H1 (cell line): ENCODE measurements around the gene ARSI. TPM values are rescaled to one million over a fixed set of nuclear protein-coding genes. Genes with fewer than 3 reads are reported as not detected.

ENCODE experiments used
- CTCF ChIA-PET: fragments of 300-600 bp; sonication (Branson Sonifier 250); formaldehyde crosslinking; loops from one replicate; lab custom pipeline; 2021; ENCODE audit not compliant: partially characterized antibody; lab: Charles Lee
- POLR2A ChIA-PET: fragments of 300-600 bp; sonication (Branson Sonifier 250); formaldehyde crosslinking; loops from one replicate; lab custom pipeline; 2021; ENCODE audit warnings: inconsistent platforms; ENCODE audit not compliant: partially characterized antibody; lab: Charles Lee
- DNase-seq, 2 experiments: peaks; one replicate each; pipeline versions ENCODE4 v3.0.0 to v3.0.0-alpha.2; 2010 to 2022; ENCODE audit warnings: low spot score in 2 of 2, low read depth in 1 of 2, mixed read lengths in 1 of 2
- FAIRE-seq: peaks from 2 replicates; lab custom pipeline; 2011; peaks lifted over from hg19 to GRCh38; lab: Jason Lieb, UNC
- H2AFZ ChIP-seq: 2 replicates; pipeline ENCODE4 v1.8.1; 2012; ENCODE audit warnings: low read length, inconsistent platforms
- H2AK5ac ChIP-seq: 2 replicates; pipeline ENCODE4 v1.6.1; 2013; ENCODE audit warnings: low read depth, low read length
- H2BK120ac ChIP-seq: replicated peaks from 2 replicates; pipeline ENCODE3; 2013; ENCODE audit warnings: low read depth, low read length, inconsistent platforms
- H2BK12ac ChIP-seq: 2 replicates; pipeline ENCODE4 v1.6.1; 2013; ENCODE audit warnings: low read depth, low read length
- H2BK15ac ChIP-seq: 2 replicates; pipeline ENCODE4 v1.6.1; 2013; ENCODE audit warnings: low read length
- H2BK20ac ChIP-seq: 2 replicates; pipeline ENCODE4 v1.6.1; 2013; ENCODE audit warnings: low read length
- H2BK5ac ChIP-seq: 2 replicates; pipeline ENCODE4 v1.6.1; 2013; ENCODE audit warnings: low read depth, low read length
- H3K14ac ChIP-seq: 2 replicates; pipeline ENCODE4 v1.6.1; 2013; ENCODE audit warnings: inconsistent platforms; ENCODE audit not compliant: insufficient read length
- H3K18ac ChIP-seq: 2 replicates; pipeline ENCODE4 v1.6.1; 2013; ENCODE audit warnings: low read length; ENCODE audit errors: extremely low read depth
- H3K23ac ChIP-seq: 2 replicates; pipeline ENCODE4 v1.6.1; 2013; ENCODE audit warnings: inconsistent platforms; ENCODE audit not compliant: insufficient read length
- H3K23me2 ChIP-seq: 2 replicates; pipeline ENCODE4 v1.6.1; 2013; ENCODE audit warnings: low read depth, low read length
- H3K27ac ChIP-seq: 2 replicates; pipeline ENCODE4 v1.6.1; 2011; ENCODE audit warnings: low read depth, low read length, inconsistent platforms
- H3K27me3 ChIP-seq, 4 experiments: replicated peaks in 1 of 4; 1 replicate in 1 of 4; 2 replicates in 3 of 4; pipeline versions ENCODE4 v1.6.1 to v1.8.1; 2011 to 2013; ENCODE audit warnings: low read length in 3 of 4, mild to moderate bottlenecking in 3 of 4, inconsistent platforms in 2 of 4, mixed read lengths in 2 of 4, moderate library complexity in 1 of 4; ENCODE audit not compliant: control insufficient read depth in 3 of 4, insufficient read depth in 3 of 4; ENCODE audit errors: extremely low read depth in 1 of 4
- H3K36me3 ChIP-seq, 4 experiments: 2 replicates each; pipeline versions ENCODE4 v1.6.1 to v1.8.1; 2011 to 2013; ENCODE audit warnings: mild to moderate bottlenecking in 4 of 4, low read length in 3 of 4, moderate library complexity in 2 of 4, control low read depth in 1 of 4, inconsistent platforms in 1 of 4; ENCODE audit not compliant: insufficient read depth in 4 of 4, control insufficient read depth in 2 of 4
- H3K4ac ChIP-seq: replicated peaks from 2 replicates; pipeline ENCODE3; 2013; ENCODE audit warnings: low read length, low read depth, mixed read lengths, inconsistent platforms; ENCODE audit not compliant: insufficient read length
- H3K4me1 ChIP-seq, 4 experiments: replicated peaks in 1 of 4; 1 replicate in 1 of 4; 2 replicates in 3 of 4; pipeline versions ENCODE4 v1.6.1 to v1.8.1; 2011 to 2013; ENCODE audit warnings: low read length in 3 of 4, inconsistent platforms in 2 of 4, mixed read lengths in 1 of 4; ENCODE audit not compliant: insufficient read depth in 4 of 4, control insufficient read depth in 3 of 4
- H3K4me2 ChIP-seq, 2 experiments: 2 replicates each; pipeline versions ENCODE4 v1.6.1 to v1.8.1; 2011 to 2013; ENCODE audit warnings: low read depth in 2 of 2, low read length in 2 of 2, control low read depth in 1 of 2, inconsistent platforms in 1 of 2, mild to moderate bottlenecking in 1 of 2; ENCODE audit not compliant: insufficient read depth in 1 of 2
- H3K4me3 ChIP-seq, 4 experiments: fragments of 200-600, 300-600 bp in 1 of 4; sonication (generic), shearing (Covaris generic), sonication (Bioruptor Twin) in 1 of 4; 2 replicates each; pipeline versions ENCODE4 v1.5.1 to v1.8.1; 2011 to 2016; ENCODE audit warnings: low read length in 4 of 4, low read depth in 3 of 4, control low read depth in 2 of 4, inconsistent platforms in 2 of 4, mild to moderate bottlenecking in 2 of 4, mixed read lengths in 1 of 4, moderate library complexity in 1 of 4; ENCODE audit not compliant: insufficient read depth in 2 of 4; ENCODE audit errors: extremely low read depth in 1 of 4
- H3K56ac ChIP-seq: replicated peaks from 2 replicates; pipeline ENCODE3; 2013; ENCODE audit warnings: low read depth, mild to moderate bottlenecking, mixed read lengths, low read length, inconsistent platforms; ENCODE audit not compliant: insufficient read length
- H3K79me1 ChIP-seq: 2 replicates; pipeline ENCODE4 v1.6.1; 2013; ENCODE audit warnings: low read depth, low read length, control low read depth
- H3K79me2 ChIP-seq, 2 experiments: 2 replicates each; pipeline versions ENCODE4 v1.6.1 to v1.8.1; 2012 to 2013; ENCODE audit warnings: low read length in 2 of 2, mild to moderate bottlenecking in 2 of 2, inconsistent platforms in 1 of 2; ENCODE audit not compliant: insufficient read depth in 2 of 2, control insufficient read depth in 1 of 2
- H3K9ac ChIP-seq, 4 experiments: replicated peaks in 1 of 4; 1 replicate in 1 of 4; 2 replicates in 3 of 4; pipeline versions ENCODE4 v1.6.1 to v1.8.1; 2011 to 2013; ENCODE audit warnings: low read depth in 3 of 4, low read length in 3 of 4, control low read depth in 2 of 4, mild to moderate bottlenecking in 2 of 4, moderate library complexity in 2 of 4, inconsistent platforms in 1 of 4; ENCODE audit errors: extremely low read depth in 1 of 4
- H3K9me3 ChIP-seq, 2 experiments: 2 replicates each; pipeline versions ENCODE4 v1.6.1 to v1.8.1; 2012 to 2013; ENCODE audit warnings: mild to moderate bottlenecking in 2 of 2, moderate library complexity in 2 of 2, control low read depth in 1 of 2, inconsistent platforms in 1 of 2, low read depth in 1 of 2, low read length in 1 of 2, mixed read lengths in 1 of 2; ENCODE audit not compliant: insufficient read depth in 2 of 2
- H4K20me1 ChIP-seq, 2 experiments: replicated peaks in 1 of 2; 2 replicates each; pipeline versions ENCODE3 to v1.8.1; 2011 to 2013; ENCODE audit warnings: inconsistent platforms in 2 of 2, low read length in 2 of 2, mild to moderate bottlenecking in 1 of 2; ENCODE audit not compliant: insufficient read depth in 2 of 2, control insufficient read depth in 1 of 2
- H4K5ac ChIP-seq: 2 replicates; pipeline ENCODE4 v1.6.1; 2013; ENCODE audit warnings: low read length, low read depth, mixed read lengths, inconsistent platforms; ENCODE audit not compliant: insufficient read length
- H4K8ac ChIP-seq: 2 replicates; pipeline ENCODE4 v1.8.0; 2013; ENCODE audit warnings: mild to moderate bottlenecking, moderate library complexity, low read length, inconsistent platforms; ENCODE audit not compliant: insufficient read depth; ENCODE audit errors: extremely low read depth
- H4K91ac ChIP-seq: replicated peaks from 2 replicates; pipeline ENCODE3; 2013; ENCODE audit warnings: low read length, mixed read lengths, inconsistent platforms; ENCODE audit not compliant: insufficient read length
- ASH2L ChIP-seq: fragments of 200-600, 300-600 bp; sonication (generic); IDR thresholded peaks from one replicate; pipeline ENCODE4 v1.7.1; 2017; ENCODE audit warnings: low read length
- CHD2 ChIP-seq: IDR thresholded peaks from 2 replicates; pipeline ENCODE4 v1.6.1; 2012; ENCODE audit warnings: low read length, improper control_type of control experiment
- CTCF ChIP-seq, 3 experiments: IDR thresholded peaks; 1 replicate in 2 of 3; 2 replicates in 1 of 3; pipeline versions ENCODE4 v1.5.1 to v1.6.1; 2011; ENCODE audit warnings: low read length in 3 of 3, mild to moderate bottlenecking in 3 of 3, inconsistent platforms in 2 of 3, low read depth in 1 of 3, moderate library complexity in 1 of 3; ENCODE audit not compliant: insufficient read depth in 1 of 3; ENCODE audit errors: control extremely low read depth in 1 of 3
- EZH2 ChIP-seq: fragments of 200-600 bp; sonication (generic); IDR thresholded peaks from 2 replicates; pipeline ENCODE4 v1.7.1; 2012; ENCODE audit warnings: low read depth, mild to moderate bottlenecking, moderate library complexity, low read length, inconsistent platforms; ENCODE audit not compliant: severe bottlenecking
- HDAC2 ChIP-seq, 2 experiments: fragments of 300-600 bp in 1 of 2; sonication (generic) in 1 of 2; IDR thresholded peaks; 2 replicates each; pipeline ENCODE4 v1.6.1; 2011 to 2012; ENCODE audit warnings: low read depth in 2 of 2, low read length in 2 of 2, mild to moderate bottlenecking in 2 of 2, moderate library complexity in 2 of 2, borderline replicate concordance in 1 of 2, inconsistent platforms in 1 of 2
- MAFK ChIP-seq: IDR thresholded peaks from 2 replicates; pipeline ENCODE4 v1.6.1; 2012; ENCODE audit warnings: low read depth, mild to moderate bottlenecking, improper control_type of control experiment, low read length
- MAX ChIP-seq: IDR thresholded peaks from 2 replicates; pipeline ENCODE4 v1.6.1; 2012; ENCODE audit warnings: inconsistent platforms
- NRF1 ChIP-seq: IDR thresholded peaks from 2 replicates; pipeline ENCODE4 v1.6.1; 2011; ENCODE audit warnings: mild to moderate bottlenecking, low read depth, low read length, improper control_type of control experiment
- POLR2AphosphoS5 ChIP-seq: IDR thresholded peaks from 2 replicates; pipeline ENCODE4 v1.6.1; 2011; ENCODE audit warnings: low read depth, low read length
- RBBP5 ChIP-seq: IDR thresholded peaks from 2 replicates; pipeline ENCODE4 v1.7.1; 2012; ENCODE audit warnings: low read depth, mild to moderate bottlenecking, inconsistent platforms, low read length, moderate library complexity, borderline replicate concordance
- TAF7 ChIP-seq: optimal IDR thresholded peaks from 2 replicates; pipeline ENCODE3; 2011; ENCODE audit warnings: low read depth, mild to moderate bottlenecking, inconsistent platforms, low read length, moderate library complexity, borderline replicate concordance
- WGBS, 2 experiments: shearing (Covaris generic) in 1 of 2; methylation state at CpG; one replicate each; pipeline versions ENCODE4 v1.1.6 to v1.1.7; 2013 to 2015; ENCODE audit warnings: low lambda C conversion rate in 2 of 2, mixed read lengths in 2 of 2, inconsistent platforms in 1 of 2, low coverage in 1 of 2, missing lambda C conversion rate in 1 of 2; ENCODE audit not compliant: insufficient replicate concordance in 2 of 2, insufficient coverage in 1 of 2, insufficient read length in 1 of 2; ENCODE audit errors: extremely low coverage in 1 of 2, missing lambda C conversion rate in 1 of 2; 5-methylcytosine and 5-hydroxymethylcytosine counted together
- polyA plus RNA-seq, 7 experiments: library from polyadenylated mRNA; depleted of rRNA in 3 of 7; stranded (reverse) in 5 of 7; unstranded in 2 of 7; fragments of >200 nt in 5 of 7; fragments of 200-250 nt in 2 of 7; gene quantifications; 1 replicate in 5 of 7; 2 replicates in 1 of 7; 4 replicates in 1 of 7; pipeline versions ENCODE4 v1.2.1 to v1.2.3, GENCODE V29; 2011 to 2013; ENCODE audit warnings: missing spikeins in 2 of 7, mixed read lengths in 2 of 7
- total RNA-seq: library from RNA; stranded (reverse); fragmentation: NEBNext Ultra II Directional; extraction: Animal tissue kit (Norgen Biotek cat#: 25700); gene quantifications from 2 replicates; pipeline ENCODE4 v1.2.1, GENCODE V29; 2021

The ARSI gene
- total and polyA plus RNA-seq, 2 of the 8 experiments (the other 6 are each of a cell fraction or from before 2014, with no cell fraction given): 4.5 to 6.7 TPM

- no peak for FAIRE-seq
- Histone ChIP-seq H3K4me1 (peaks cover 0 to 6% (median 1%) of the 10 kb centered on the region in 4 experiments; a peak in 4 of 7 replicates), H4K5ac (no peak overlapping the region), H3K79me2 (no peaks in the 10 kb centered on the region), H2BK5ac (no peak overlapping the region), H2AFZ (no peak overlapping the region), H3K79me1 (no peaks in the 10 kb centered on the region), H3K4me2 (no peak overlapping the region), H2BK20ac (no peak overlapping the region), H3K9ac (no peak overlapping the region), H3K23me2 (no peaks in the 10 kb centered on the region), H4K8ac (no peak overlapping the region), H3K56ac (no peak overlapping the region), H3K27ac (no peak overlapping the region), H3K4ac (no peak overlapping the region), H4K20me1 (no peaks in the 10 kb centered on the region), H3K14ac (no peak overlapping the region), H3K9me3 (no peaks in the 10 kb centered on the region), H4K91ac (no peak overlapping the region), H2AK5ac (no peak overlapping the region), H3K4me3 (no peak overlapping the region), H3K18ac (no peak overlapping the region), H3K36me3 (no peaks in the 10 kb centered on the region), H3K23ac (no peak overlapping the region), H3K27me3 (no peaks in the 10 kb centered on the region), H2BK15ac (no peak overlapping the region), H2BK120ac (no peak overlapping the region), H2BK12ac (no peak overlapping the region)
- WGBS, 2 experiments: 81% methylated on average over 8 of the region's 8 CpGs; no CpG with 5 or more reads in 1 of the 2 experiments
- no peak for DNase-seq
- CTCF ChIA-PET: interaction anchor here (0.6 to 2.8 kb wide), 6 partner anchors 15 to 527 kb away, joined by 3 to 9 read pairs (median 6); no protein-coding TSS in a partner anchor
- POLR2A ChIA-PET: no interaction called here
- TF ChIP-seq RBBP5: no peak
- TF ChIP-seq NRF1: no peak
- no peak for TF ChIP-seq ASH2L
- TF ChIP-seq MAX: no peak
- no peak for TF ChIP-seq MAFK
- TF ChIP-seq HDAC2 (IDR thresholded peaks at IDR 0.05; ENCODE audit: borderline replicate concordance in 1 of 2, low read depth in 2 of 2, low read length in 2 of 2): no peak
- TF ChIP-seq TAF7: no peak
- TF ChIP-seq POLR2AphosphoS5: no peak
- TF ChIP-seq EZH2: no peak
- no peak for TF ChIP-seq CHD2
- no peak for TF ChIP-seq CTCF (IDR thresholded peaks at IDR 0.05; ENCODE audit: control extremely low read depth in 1 of 3, insufficient read depth in 1 of 3, low read depth in 1 of 3, low read length in 3 of 3)
These were observed 21.1 kb upstream of the ARSI start for GRCh38 chr5:150323819-150324218.
